Endothelial cell of umbilical vein (primary cell): ENCODE data around the gene CIZ1. TPM values are rescaled to one million over a fixed set of nuclear protein-coding genes. Genes with fewer than 3 reads are reported as not detected.

Experiments
- BruUV-seq: library from RNA; stranded (reverse); fragments of 400-500 nt; replicated peaks from 2 replicates; lab custom pipeline; 2021; lab: Mats Ljungman, UMichigan
- CTCF ChIA-PET: fragments of 300-600, 350-600 bp; sonication (Branson Sonifier 250); formaldehyde crosslinking; loops from one replicate; lab custom pipeline; 2021; ENCODE audit warnings: antibody characterized with exemption, inconsistent platforms; lab: Charles Lee
- POLR2A ChIA-PET: fragments of 300-600, 350-600 bp; sonication (Branson Sonifier 250); formaldehyde crosslinking; loops from one replicate; lab custom pipeline; 2021; ENCODE audit warnings: antibody characterized with exemption, inconsistent platforms; lab: Charles Lee
- DNase-seq: peaks from one replicate; pipeline ENCODE4 v3.0.0-alpha.2; 2011; ENCODE audit warnings: low read depth, low spot score
- FAIRE-seq: peaks from 2 replicates; lab custom pipeline; 2011; peaks lifted over from hg19 to GRCh38; lab: Jason Lieb, UNC
- H2AFZ ChIP-seq: 2 replicates; pipeline ENCODE4 v1.6.0; 2012; ENCODE audit warnings: low read depth, low read length, control low read depth, inconsistent platforms
- H3K27ac ChIP-seq: 2 replicates; pipeline ENCODE4 v1.5.1; 2011; ENCODE audit warnings: low read depth, mild to moderate bottlenecking, control low read depth, low read length, moderate library complexity; ENCODE audit not compliant: insufficient read depth
- H3K27me3 ChIP-seq, 2 experiments: 2 replicates each; pipeline versions ENCODE4 v1.6.0 to v1.6.1; 2011; ENCODE audit warnings: low read length in 2 of 2, mixed read lengths in 1 of 2; ENCODE audit not compliant: control insufficient read depth in 2 of 2, insufficient read depth in 2 of 2
- H3K36me3 ChIP-seq, 2 experiments: 2 replicates in 1 of 2; 3 replicates in 1 of 2; pipeline ENCODE4 v1.5.1; 2011; ENCODE audit warnings: low read length in 2 of 2, mild to moderate bottlenecking in 1 of 2, moderate library complexity in 1 of 2; ENCODE audit not compliant: control insufficient read depth in 2 of 2, insufficient read depth in 2 of 2; ENCODE audit errors: extremely low read depth in 1 of 2
- H3K4me1 ChIP-seq: 3 replicates; pipeline ENCODE4 v1.5.1; 2011; ENCODE audit warnings: mild to moderate bottlenecking, low read length; ENCODE audit not compliant: control insufficient read depth, insufficient read depth; ENCODE audit errors: extremely low read depth
- H3K4me2 ChIP-seq: 2 replicates; pipeline ENCODE4 v1.6.1; 2011; ENCODE audit warnings: low read length, control low read depth, mixed read lengths; ENCODE audit not compliant: insufficient read depth
- H3K4me3 ChIP-seq, 3 experiments: fragments of 200-600 bp in 1 of 3; sonication (generic), shearing (Covaris generic) in 1 of 3; replicated peaks in 1 of 3; 2 replicates each; pipeline ENCODE4 v1.5.1; 2011 to 2016; ENCODE audit warnings: control low read depth in 3 of 3, low read length in 3 of 3, mild to moderate bottlenecking in 2 of 3, inconsistent platforms in 1 of 3, low read depth in 1 of 3, moderate library complexity in 1 of 3; ENCODE audit not compliant: insufficient read depth in 1 of 3
- H3K79me2 ChIP-seq: 2 replicates; pipeline ENCODE4 v1.6.0; 2012; ENCODE audit warnings: low read length, inconsistent platforms; ENCODE audit not compliant: control insufficient read depth, insufficient read depth
- H3K9ac ChIP-seq: replicated peaks from 2 replicates; pipeline ENCODE3; 2011; ENCODE audit warnings: low read length, control low read depth; ENCODE audit not compliant: insufficient read depth; ENCODE audit errors: extremely low read depth
- H3K9me1 ChIP-seq: replicated peaks from 3 replicates; pipeline ENCODE4 v1.6.0; 2011; ENCODE audit warnings: mild to moderate bottlenecking, low read length; ENCODE audit not compliant: control insufficient read depth, insufficient read depth; ENCODE audit errors: extremely low read depth
- H3K9me3 ChIP-seq: replicated peaks from 2 replicates; pipeline ENCODE4 v1.5.1; 2012; ENCODE audit warnings: low read length, inconsistent platforms; ENCODE audit not compliant: control insufficient read depth, insufficient read depth
- H4K20me1 ChIP-seq: replicated peaks from 2 replicates; pipeline ENCODE3; 2011; ENCODE audit warnings: mild to moderate bottlenecking, low read length; ENCODE audit not compliant: control insufficient read depth, insufficient read depth; ENCODE audit errors: extremely low read depth
- EZH2 ChIP-seq: IDR thresholded peaks from 2 replicates; pipeline ENCODE4 v1.6.1; 2012; ENCODE audit warnings: borderline replicate concordance, low read depth, mild to moderate bottlenecking, moderate library complexity, low read length, inconsistent platforms; ENCODE audit not compliant: severe bottlenecking
- FOS ChIP-seq: IDR thresholded peaks from 2 replicates; pipeline ENCODE4 v1.6.1; 2011; ENCODE audit warnings: mild to moderate bottlenecking, low read length, moderate library complexity, borderline replicate concordance; ENCODE audit not compliant: insufficient read depth
- GATA2 ChIP-seq: IDR thresholded peaks from 2 replicates; pipeline ENCODE4 v1.7.0; 2011; ENCODE audit warnings: low read depth, mild to moderate bottlenecking, moderate library complexity, mixed read lengths, low read length; ENCODE audit not compliant: insufficient read length, insufficient read depth
- JUN ChIP-seq: IDR thresholded peaks from 2 replicates; pipeline ENCODE4 v1.6.1; 2011; ENCODE audit warnings: borderline replicate concordance, low read depth; ENCODE audit not compliant: insufficient read length, insufficient read depth
- MAX ChIP-seq: IDR thresholded peaks from 2 replicates; pipeline ENCODE4 v1.6.1; 2011; ENCODE audit not compliant: insufficient read depth, insufficient read length
- MYC ChIP-seq: IDR thresholded peaks from one replicate; pipeline ENCODE4 v1.6.1; 2011; ENCODE audit warnings: mild to moderate bottlenecking, low read depth, low read length
- POLR2A ChIP-seq: IDR thresholded peaks from 2 replicates; pipeline ENCODE4 v1.6.1; 2012; ENCODE audit warnings: low read depth, mild to moderate bottlenecking, control low read depth, low read length
- POLR2AphosphoS5 ChIP-seq: IDR thresholded peaks from 2 replicates; pipeline ENCODE4 v1.6.1; 2012; ENCODE audit warnings: low read depth, mild to moderate bottlenecking, control low read depth, low read length, moderate library complexity; ENCODE audit not compliant: insufficient read depth
- dilution Hi-C: fragments of 300-500 bp; cut with MboI; formaldehyde crosslinking; loops from one replicate; pipeline ENCODE4 v1.15.0; 2019; ENCODE audit warnings: low sequenced_read_pairs; ENCODE audit not compliant: extremely low pct_ligation_motif_present
- intact Hi-C: fragments of 100-400 bp; cut with micrococcal nuclease; formaldehyde crosslinking; loops from one replicate; pipeline ENCODE4 v1.10.0; 2022
- polyA plus RNA-seq, 4 experiments: library from polyadenylated mRNA; depleted of rRNA in 3 of 4; stranded (reverse) in 3 of 4; unstranded in 1 of 4; fragments of >200 nt; gene quantifications; 2 replicates each; pipeline versions ENCODE4 v1.2.1 to v1.2.3, GENCODE V29; 2011 to 2012; ENCODE audit warnings: missing spikeins in 1 of 4
- total RNA-seq: library from RNA; stranded (reverse); gene quantifications from 2 replicates; pipeline ENCODE4 v1.2.3, GENCODE V29; 2021
- TF ChIP-seq, protein P1 (sequence below), 2 donors: IDR thresholded peaks; 1 replicate in 1 of 2; 2 replicates in 1 of 2; pipeline ENCODE4 v1.5.1; 2011; ENCODE audit warnings: low read length in 2 of 2, mild to moderate bottlenecking in 2 of 2, moderate library complexity in 2 of 2, control low read depth in 1 of 2, inconsistent platforms in 1 of 2, low read depth in 1 of 2; ENCODE audit not compliant: insufficient read depth in 1 of 2; ENCODE audit errors: extremely low read depth in 1 of 2

Gene CIZ1
- total and polyA plus RNA-seq, 2 donors (not counting 3 experiments of a cell fraction or from before 2014, with no cell fraction given), result 88.3 to 150 TPM

DNA sequence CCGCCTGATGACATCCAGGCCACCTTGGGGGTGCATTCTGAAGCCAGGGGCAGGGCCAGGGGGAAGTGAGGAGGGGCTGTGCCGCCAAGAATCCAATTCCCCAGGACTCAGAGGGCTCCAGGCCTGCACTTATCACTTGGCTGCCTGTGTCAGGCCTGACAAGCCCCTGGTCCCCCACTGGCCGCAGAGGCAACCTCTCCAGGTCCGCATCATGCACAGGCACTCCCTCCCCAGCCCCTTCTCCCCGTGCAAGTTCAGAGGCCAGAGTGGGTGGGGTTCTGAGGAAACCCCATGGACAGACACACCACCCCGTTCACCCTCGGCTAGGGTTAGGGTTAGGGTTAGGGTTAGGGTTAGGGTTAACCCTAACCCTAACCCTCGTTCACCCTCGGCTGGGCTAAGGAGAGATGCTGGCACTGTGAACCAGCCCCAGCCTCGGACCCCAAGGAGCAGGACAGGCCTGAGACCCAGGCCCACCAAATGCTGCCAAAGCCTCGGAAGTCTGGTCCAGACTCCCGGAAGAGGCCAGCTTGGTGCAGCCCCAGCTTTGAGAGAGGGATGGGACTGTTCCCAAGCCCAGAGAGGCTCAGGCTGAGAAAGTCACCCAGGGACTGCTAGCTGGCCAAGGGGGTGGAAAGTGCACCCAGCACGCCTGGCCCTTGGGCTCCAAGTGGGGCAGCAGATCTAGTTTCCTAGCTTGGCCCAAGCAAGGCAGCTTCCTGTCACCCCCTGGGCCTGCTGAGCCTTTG lies 37.3 kb downstream of the CIZ1 start:
- Histone ChIP-seq H3K27me3 (no peaks in the 10 kb centered on the region), H3K36me3 (no peaks in the 10 kb centered on the region), H2AFZ (no peak overlapping the region), H3K9me1 (no peaks in the 10 kb centered on the region), H3K4me3 (no peak overlapping the region), H3K4me1 (no peaks in the 10 kb centered on the region), H4K20me1 (no peaks in the 10 kb centered on the region), H3K79me2 (no peaks in the 10 kb centered on the region), H3K9me3 (no peaks in the 10 kb centered on the region), H3K4me2 (no peak overlapping the region), H3K27ac (no peak overlapping the region), H3K9ac (no peak overlapping the region)
- DNase-seq (no peak), FAIRE-seq (peak; percentile 38)
- intact Hi-C loops, result no loop called here
- BruUV-seq, result no TSS peak
- POLR2A ChIA-PET, result no interaction called here
- CTCF ChIA-PET, result no interaction called here
- dilution Hi-C loops, result no loop called here
- TF ChIP-seq MAX, result no peak
- TF ChIP-seq POLR2AphosphoS5, result no peak
- no peak for TF ChIP-seq GATA2
- no peak for TF ChIP-seq POLR2A
- no peak for TF ChIP-seq FOS
- TF ChIP-seq EZH2, result no peak
- TF ChIP-seq MYC, result no peak
- TF ChIP-seq, protein P1, sequence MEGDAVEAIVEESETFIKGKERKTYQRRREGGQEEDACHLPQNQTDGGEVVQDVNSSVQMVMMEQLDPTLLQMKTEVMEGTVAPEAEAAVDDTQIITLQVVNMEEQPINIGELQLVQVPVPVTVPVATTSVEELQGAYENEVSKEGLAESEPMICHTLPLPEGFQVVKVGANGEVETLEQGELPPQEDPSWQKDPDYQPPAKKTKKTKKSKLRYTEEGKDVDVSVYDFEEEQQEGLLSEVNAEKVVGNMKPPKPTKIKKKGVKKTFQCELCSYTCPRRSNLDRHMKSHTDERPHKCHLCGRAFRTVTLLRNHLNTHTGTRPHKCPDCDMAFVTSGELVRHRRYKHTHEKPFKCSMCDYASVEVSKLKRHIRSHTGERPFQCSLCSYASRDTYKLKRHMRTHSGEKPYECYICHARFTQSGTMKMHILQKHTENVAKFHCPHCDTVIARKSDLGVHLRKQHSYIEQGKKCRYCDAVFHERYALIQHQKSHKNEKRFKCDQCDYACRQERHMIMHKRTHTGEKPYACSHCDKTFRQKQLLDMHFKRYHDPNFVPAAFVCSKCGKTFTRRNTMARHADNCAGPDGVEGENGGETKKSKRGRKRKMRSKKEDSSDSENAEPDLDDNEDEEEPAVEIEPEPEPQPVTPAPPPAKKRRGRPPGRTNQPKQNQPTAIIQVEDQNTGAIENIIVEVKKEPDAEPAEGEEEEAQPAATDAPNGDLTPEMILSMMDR (IDR thresholded peaks at IDR 0.05; ENCODE audit: extremely low read depth in 1 of 2, insufficient read depth in 1 of 2, low read depth in 1 of 2, low read length in 2 of 2), result no peak
- TF ChIP-seq JUN, result no peak
